Non-pigmented ciliary epithelial cell (primary cell): Measurements from ENCODE around the gene SP140.
A peak's percentile ranks its signal among the peaks of the same experiment; 100 is the strongest.
"Not testable (repeated sequence)": the region's sequence is repeated elsewhere in the genome, so short reads cannot be mapped to it uniquely, and the experiment has no call there.

Experiments used
- DNase-seq: peaks from one replicate; pipeline ENCODE4 v3.0.0-alpha.2; 2010; ENCODE audit warnings: low read depth

Gene SP140

DNA sequence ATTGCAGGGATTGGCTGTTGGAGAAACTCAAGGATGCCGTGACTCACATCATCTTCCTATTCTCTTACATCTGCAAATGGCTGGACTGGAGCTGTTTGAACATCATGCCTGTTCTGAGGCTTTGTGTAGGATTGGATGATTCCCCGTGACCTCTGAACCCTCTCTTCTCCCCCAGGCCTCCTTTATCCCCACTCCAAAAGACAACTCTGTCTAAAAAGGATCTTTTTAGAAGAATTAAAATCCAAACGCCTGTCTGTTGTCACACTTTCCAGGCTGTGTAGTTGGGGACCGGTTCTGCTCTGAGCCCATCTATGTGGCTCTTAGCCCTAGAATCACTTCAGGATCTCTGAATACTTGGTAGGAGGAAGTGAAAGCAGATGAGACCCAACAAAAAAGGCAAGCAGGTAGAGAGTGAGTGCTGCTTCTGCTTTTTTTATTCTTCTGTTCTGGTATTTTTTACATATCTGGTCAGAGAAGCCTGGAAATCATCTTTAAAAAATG, 565 bp downstream of the SP140 start:
- DNase-seq: no peak

GRCh38 chr2:230227216-230227615, 1.7 kb downstream of the SP140 start:
- DNase-seq: no peak

DNA sequence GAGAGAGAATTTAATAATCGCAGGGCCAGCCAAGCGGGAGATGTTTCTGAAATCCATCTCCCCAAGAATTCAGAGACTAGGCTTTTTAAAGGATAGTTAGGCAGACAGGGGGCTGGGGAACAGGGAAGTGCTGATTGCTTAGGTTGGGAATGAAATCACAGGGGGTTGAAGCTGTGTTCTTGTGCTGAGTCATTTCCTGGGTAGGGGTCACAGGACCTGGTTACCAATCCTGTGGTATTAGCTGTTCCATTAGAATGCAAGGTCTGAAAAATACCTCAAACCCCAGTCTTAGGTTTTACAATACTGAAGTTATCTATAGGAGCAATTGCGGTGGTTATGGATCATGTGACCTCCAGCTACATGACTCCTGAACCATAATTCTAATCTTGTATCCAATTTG, 4.6 kb downstream of the SP140 start:
- peak; percentile 93 for DNase-seq

DNA sequence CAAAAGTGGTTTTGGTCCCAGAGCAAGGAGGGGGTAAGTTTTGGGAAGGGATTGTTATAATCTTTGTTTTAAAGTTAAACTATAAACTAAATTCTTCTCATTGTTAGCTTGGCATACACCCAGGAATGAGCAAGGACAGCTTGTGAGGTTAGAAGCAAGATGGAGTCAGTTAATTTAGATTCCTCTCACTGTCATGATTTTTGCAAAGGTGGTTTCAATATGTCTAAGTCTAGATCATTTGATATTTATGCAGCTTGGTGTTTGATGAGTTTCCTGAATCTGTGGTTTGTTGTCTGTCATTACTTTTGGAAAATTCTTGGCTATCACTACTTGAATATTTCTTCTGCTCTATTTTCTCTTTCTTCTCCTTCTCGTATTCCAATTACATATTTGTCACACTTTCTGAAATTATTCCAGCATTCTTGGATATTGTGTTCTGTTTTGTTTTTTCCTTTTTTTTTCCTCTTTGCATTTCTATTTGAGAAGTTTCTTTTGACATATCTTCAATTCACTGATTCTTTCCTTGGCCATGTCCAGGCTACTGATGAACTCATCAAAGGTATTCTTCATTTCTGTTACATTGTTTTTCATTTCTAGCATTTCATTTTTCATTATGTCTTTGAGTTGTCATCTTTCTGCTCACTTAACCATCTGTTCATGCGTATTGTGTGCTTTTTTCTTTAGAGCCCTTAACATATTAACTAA, 5.1 kb downstream of the SP140 start:
- DNase-seq: no peak

GRCh38 chr2:230231251-230231650, 5.7 kb downstream of the SP140 start:
- DNase-seq: no peak

GRCh38 chr2:230234122-230234722, 8.7 kb downstream of the SP140 start:
- DNase-seq: no peak

DNA sequence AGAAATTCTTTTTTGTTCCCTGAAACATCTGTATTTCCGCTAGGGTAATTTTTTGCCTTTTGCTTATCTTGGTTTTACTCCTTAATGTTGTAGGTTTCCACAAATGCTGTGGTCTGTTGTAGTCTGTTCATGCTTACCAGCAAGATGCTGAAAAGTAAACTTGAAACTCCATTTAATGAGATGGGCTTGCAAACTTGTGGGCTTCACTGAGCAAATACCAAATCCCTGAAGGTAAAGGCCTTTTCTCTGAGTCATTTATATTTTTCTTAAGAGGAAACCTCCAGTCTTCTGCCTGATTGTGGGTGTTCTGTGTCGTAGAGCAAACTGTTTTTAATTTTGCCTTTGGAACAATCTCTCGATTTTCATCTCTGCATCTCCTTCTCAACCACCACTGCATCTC, 9.3 kb downstream of the SP140 start:
- DNase-seq: no peak

DNA sequence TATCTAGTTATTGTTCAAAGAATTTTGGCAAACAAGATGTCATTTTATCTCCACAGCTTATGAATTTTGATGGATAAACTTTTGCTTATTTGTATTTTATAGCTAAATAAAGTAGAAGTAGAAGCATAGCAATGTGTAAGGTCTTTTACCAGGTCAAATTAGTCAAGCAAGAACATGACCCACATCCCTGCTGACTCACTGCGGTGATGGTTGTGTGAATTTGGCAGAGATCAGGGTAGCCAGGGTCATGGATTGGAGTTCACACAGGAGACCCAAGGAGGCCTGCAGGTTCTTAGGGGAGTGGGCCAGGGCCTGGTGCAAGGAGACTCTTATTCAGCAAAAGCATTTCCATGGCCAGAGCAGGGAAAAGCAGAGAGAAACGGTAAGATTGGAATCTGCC, 18.7 kb downstream of the SP140 start:
- no peak for DNase-seq

DNA sequence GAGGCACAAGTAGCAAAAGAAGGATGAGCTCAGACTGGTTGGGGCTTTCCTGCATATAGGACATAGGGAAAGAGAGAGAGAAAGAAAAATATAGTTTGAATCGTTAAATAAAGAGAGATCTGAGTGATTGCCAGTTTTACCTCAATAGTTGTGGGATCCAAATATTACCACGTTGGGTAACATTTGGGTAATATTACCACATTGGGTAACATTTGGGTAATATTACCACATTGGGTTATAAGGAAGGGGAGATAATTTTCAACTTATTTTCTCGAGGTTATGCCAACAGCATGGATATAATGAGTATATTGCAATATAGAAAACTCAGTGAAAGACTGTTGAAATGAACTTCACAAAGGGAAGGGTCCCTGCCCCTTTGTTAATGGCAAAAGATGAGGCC, 20.7 kb downstream of the SP140 start:
- no peak for DNase-seq

GRCh38 chr2:230250231-230250630, 24.7 kb downstream of the SP140 start:
- no peak for DNase-seq

DNA sequence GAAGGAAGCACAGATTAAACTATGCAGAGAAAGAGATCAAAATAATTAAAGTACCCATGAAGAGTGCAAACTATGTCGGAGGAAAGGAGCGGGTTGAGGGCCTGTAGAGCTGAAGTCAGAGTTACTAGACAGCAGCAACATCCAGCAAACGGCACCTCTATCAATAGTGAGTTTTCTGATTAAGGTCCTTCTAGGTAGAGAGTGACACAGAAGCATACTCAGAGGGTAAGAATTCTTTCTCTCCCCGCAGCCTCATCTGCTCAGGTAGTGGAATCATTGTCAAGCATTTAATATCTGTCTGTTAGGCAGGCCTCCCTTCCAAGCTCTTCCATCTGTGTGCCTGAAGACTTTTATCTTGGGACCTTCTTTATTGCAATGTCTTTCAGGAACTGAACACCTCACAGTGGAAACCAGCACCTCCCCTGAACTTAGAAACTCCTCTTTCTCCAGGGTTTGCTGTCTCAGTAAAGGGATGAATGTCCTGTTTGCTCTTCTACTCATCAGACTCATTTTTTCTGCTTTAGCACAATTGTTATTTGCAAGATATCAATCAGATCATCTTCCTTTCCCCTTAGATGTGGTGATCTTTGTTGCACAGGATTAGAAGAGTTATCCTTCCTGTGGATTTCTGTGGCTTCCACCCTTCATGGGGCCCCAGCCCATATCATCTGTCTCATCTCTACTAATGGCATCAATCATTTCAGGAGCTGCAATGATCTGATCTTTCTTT, 28.8 kb downstream of the SP140 start:
- DNase-seq: no peak

- DNase-seq: no peak
These were observed 31.3 kb downstream of the SP140 start for GRCh38 chr2:230256733-230257332.

- DNase-seq: no peak
These were observed 32.9 kb downstream of the SP140 start for GRCh38 chr2:230258483-230258882.

DNA sequence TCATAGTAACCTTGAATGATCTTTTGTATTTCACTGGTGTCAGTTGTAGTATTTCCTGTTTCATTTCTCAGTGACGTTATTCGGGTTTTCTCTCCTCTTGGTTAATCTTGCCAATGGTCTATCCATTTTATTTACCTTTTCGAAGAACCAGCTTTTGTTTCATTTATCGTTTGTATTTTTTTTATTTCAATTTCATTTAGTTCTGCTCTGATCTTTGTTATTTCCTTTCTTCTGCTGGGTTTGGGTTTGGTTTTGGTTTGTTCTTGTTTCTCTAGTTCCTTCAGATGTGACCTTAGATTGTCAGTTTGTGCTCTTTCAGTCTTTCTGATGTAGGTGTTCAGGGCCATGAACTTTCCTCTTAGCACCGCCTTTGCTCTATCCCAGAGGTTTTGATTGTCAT, 36.7 kb downstream of the SP140 start:
- DNase-seq: no peak

DNA sequence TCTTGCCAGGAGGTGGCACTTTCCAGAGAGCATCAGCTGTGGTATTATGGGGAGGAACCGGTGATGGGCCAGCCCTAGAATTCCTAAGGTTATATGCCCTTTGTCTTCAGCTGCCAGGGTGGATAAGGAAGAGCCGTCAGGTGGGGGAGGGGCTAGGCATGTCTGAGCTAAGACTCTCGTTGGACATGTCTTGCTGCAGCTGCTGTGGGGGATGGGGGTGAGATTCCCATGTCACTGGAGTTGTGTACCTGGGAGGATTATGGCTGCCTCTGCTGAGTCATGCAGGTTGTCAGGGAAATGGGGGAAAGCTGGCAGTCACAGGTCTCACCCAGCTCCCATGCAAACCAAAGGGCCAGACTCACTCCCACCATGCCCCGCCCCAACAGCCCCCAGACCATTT, 39.4 kb downstream of the SP140 start:
- not testable (repeated sequence) for DNase-seq

DNA sequence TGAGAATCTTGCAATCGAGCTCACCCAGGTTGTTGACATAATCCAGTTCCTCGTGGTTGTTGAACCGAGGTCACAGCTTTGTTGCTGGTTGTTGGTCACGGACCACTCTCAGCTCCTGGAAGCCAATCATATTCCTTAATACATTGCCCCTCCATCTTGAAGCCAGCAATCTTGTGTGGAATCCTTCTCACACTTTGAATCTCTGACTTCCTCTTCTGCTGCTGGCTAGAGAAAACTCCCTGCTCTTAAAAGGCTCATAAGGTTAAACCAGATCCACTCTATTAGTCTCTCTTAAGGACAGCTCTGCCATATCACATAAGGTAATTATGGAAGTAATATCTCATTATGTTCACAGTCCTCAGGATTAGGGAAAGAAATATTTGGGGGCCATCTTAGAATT, 41.1 kb downstream of the SP140 start:
- no peak for DNase-seq

- DNase-seq: no peak
These were observed 41.5 kb downstream of the SP140 start for GRCh38 chr2:230267059-230267458.

DNA sequence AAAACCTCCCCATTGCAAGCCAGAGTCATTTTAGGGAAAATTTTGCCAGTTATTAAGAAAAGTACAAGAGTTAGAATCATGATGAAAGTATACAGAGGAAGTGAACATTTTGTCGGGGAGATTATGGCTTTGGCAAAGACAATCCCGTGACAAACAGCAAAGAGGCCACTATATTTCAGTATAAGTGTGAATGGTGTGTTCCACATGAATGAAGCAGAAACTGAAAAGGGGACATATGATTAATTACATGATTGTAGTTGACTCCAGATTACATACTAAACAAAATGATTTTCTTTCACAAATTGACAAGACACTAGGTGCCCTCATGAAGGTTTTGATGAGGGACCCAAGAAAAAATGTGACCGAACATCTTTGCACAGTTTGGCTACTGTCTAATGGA, 42.0 kb downstream of the SP140 start:
- no peak for DNase-seq

- DNase-seq: no peak
These were observed 43.2 kb downstream of the SP140 start for GRCh38 chr2:230268606-230269243.

DNA sequence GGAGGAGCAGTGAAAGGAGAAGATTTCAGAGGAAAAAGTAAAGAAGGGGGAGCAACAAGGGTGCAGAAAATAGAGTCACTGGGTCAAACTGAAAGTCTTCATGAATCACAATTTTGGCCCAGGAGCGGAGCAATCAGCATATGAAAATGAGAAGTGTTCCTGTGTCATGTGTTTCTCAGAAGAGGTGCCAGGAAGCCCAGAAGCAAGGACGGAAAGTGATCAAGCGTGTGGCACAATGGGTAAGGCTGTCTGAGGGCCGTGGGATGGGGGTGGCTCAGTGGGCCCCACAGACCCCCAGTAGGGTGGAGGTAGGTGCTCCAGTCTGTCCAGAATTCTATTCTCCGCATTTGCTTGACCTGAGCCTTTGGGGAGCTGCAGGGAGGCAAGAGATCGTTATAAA, 44.2 kb downstream of the SP140 start:
- no peak for DNase-seq

DNA sequence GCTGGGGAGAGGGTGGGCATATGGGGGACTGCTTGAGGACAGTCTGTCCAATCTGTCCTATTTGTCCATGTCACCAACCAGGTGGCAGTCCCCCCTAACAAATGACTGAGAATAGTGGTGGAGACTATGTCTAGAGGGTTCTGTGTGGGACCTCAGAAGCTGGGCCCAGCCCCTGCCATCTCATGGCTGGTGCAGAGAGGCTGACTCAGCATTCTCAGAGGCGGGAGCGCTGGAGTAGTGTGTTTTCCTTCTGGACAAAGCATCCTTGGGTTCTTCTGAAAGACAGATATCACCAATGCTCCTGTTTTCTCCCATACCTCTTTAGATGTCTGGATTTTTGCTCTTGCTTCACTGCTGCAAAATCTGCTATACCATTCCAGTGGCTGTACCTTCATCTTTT, 57.4 kb downstream of the SP140 start:
- DNase-seq: no peak

- no peak for DNase-seq
These were observed 60.5 kb downstream of the SP140 start for GRCh38 chr2:230286048-230286447.
